ENCODE data around the gene METTL15.
"Not testable (repeated sequence)": the region's sequence is repeated elsewhere in the genome, so short reads cannot be mapped to it uniquely, and the experiment has no call there.

METTL15 gene

DNA sequence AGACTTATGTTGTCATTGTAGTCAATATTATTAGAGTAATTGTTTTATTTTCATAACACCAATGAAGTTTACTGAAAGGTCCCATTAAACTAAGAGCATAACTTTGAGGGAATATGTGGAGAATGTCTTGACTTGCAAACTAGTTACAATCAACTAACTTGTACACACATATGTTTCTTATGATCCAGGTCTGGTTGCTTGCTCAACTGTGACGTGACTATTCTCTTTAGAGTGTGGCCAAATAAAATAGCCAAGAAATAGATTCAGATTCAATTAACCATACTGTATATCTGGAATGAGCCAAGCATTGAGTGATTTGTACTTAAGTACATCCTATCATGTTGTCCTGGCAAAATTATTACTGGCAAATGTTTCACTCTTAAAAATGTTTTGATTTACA, 101.7 kb downstream of the METTL15 start:
- DNase-seq (ENCODE audit: low read depth) = no peak

- DNase-seq (ENCODE audit: low read depth) = not testable (repeated sequence)
Observed at GRCh38 chr11:28222063-28222462, 113.9 kb downstream of the METTL15 start.

GRCh38 chr11:28223577-28223976, 115.4 kb downstream of the METTL15 start:
- DNase-seq (ENCODE audit: low read depth) = no peak

- no peak for DNase-seq (ENCODE audit: low read depth)
Observed at GRCh38 chr11:28223994-28224393, 115.8 kb downstream of the METTL15 start.

GRCh38 chr11:28227460-28227859, 119.3 kb downstream of the METTL15 start:
- no peak for DNase-seq (ENCODE audit: low read depth)

DNA sequence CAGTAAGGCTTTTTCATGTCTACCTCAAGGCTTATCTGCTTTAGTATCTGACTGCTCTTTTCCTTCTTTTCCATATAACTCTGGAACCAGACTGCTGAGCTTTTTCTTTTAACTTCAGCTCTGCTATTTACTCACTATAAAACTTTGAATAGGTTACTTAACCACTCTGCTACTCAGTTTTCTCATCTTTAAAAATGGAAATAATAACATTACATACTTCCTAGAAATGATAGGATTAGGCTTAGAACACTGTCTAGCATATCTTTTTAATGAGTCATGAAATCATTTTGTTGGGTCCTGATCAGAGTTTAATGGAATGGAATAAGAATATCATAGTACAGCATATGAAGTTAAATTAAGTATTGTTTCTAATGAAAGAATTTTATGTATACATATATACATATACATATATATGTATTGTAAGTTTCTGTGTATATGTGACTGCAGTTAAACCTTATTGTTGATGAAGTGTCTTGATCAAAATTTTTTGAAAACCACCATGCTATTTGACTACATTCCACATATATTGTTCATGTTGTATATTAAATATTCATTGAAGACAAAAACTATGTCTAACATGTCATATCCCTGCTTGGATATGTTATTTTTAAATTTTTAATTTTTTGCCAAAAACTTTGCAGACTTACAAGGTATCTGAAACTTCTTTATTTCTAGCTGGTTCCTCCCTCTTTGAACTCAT, 120.2 kb downstream of the METTL15 start:
- no peak for DNase-seq (ENCODE audit: low read depth)

DNA sequence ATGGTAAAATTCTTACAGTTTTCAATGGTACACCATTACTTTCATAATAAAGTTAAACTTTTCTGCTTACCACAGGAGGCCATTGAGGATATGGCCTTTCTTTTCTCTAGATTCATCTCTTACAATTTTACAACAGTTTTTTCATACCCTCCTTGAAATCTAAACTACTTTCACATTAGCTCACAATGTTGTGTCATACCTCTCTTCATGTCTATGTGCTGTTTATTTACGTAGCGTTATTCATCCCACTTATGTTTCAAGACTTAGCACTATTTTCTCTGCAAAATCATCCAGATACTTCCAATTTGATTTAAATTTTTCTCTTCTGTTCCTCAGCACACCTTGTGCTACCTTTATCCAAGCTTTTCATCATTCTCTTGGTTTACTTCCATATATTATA, 123.3 kb downstream of the METTL15 start:
- no peak for DNase-seq (ENCODE audit: low read depth)

DNA sequence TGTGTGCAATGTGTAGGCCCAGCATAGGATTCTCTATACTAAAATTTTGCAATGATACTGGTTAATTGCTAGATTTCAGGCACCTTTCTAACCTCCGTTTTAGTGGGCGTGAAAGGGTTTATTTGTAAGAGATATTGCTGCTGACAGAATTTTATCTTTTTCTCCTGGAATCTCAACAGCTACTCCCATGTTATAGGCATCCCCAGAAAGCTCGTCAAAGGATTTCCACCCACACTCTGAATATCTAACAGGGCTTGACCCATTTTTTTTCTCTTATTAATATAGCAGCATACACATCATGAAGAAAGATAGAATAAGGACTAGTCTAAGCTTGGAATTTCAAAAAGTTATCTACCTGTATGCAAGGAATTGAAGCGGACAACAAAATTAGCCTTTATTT, 124.5 kb downstream of the METTL15 start:
- no peak for DNase-seq (ENCODE audit: low read depth)

DNA sequence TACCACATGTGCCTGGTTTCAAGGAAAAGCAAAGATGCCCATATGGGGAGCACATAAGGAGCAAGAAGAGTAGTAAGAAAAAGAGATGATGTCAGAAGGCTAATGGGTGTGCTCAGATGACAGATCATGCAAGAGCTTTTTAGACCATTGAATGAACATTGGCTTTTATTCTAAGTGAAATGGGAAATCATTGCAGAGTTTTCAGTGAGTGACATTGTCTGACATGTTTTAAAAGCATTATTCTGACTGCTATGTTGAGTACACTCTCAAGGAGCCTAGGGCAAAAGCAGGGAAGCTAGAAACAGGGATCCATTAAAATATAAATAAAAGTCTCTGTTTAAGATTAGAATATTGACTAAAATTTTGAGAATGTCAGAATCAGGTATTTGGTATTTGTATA, 133.6 kb downstream of the METTL15 start:
- DNase-seq (ENCODE audit: low read depth) = no peak

GRCh38 chr11:28242596-28242995, 134.4 kb downstream of the METTL15 start:
- no peak for DNase-seq (ENCODE audit: low read depth)

- no peak for DNase-seq (ENCODE audit: low read depth)
Observed at GRCh38 chr11:28243061-28243460, 134.9 kb downstream of the METTL15 start.

DNA sequence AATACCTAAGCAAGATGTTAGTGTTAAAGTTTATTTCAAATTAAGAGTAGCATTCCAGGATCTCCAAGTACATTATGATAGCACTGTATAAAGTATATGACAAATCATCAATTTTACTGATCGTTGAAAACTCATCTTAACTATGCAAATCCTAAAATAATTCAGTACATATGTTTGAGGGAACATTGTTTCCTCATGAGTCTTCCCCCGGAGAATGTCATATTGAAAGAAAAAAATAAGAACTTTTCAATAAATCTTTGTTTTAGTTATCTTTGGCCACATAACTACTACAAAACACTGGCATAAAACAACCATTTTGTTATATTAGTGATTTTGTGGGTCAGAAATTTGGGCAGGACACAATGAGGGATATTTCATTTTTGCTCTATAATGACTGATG, 135.4 kb downstream of the METTL15 start:
- no peak for DNase-seq (ENCODE audit: low read depth)

DNA sequence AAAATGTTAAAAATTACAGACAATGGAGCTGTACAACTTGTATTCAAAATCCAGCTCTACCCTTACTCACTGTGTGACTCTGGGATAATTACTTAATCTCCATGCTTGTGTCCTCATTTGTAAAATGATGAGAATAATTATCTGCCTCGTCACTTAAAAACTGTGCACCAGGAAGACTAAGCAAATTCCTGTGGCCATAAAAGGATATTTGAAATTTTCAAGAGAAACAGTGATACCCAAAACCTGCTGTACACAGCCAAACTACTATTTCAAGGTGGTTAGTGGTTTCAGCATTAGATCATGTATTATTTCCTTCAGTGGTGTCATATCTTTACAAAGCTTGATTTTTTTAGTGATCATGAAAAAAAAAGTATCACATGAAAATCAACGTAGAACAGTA, 136.9 kb downstream of the METTL15 start:
- no peak for DNase-seq (ENCODE audit: low read depth)

- DNase-seq (ENCODE audit: low read depth) = no peak
Observed at GRCh38 chr11:28250192-28250591, 142.0 kb downstream of the METTL15 start.

- no peak for DNase-seq (ENCODE audit: low read depth)
Observed at GRCh38 chr11:28251257-28251656, 143.1 kb downstream of the METTL15 start.

- no peak for DNase-seq (ENCODE audit: low read depth)
Observed at GRCh38 chr11:28257761-28258160, 149.6 kb downstream of the METTL15 start.

GRCh38 chr11:28259177-28259843, 151.1 kb downstream of the METTL15 start:
- DNase-seq (ENCODE audit: low read depth) = no peak

- no peak for DNase-seq (ENCODE audit: low read depth)
Observed at GRCh38 chr11:28268925-28269324, 160.7 kb downstream of the METTL15 start.

DNA sequence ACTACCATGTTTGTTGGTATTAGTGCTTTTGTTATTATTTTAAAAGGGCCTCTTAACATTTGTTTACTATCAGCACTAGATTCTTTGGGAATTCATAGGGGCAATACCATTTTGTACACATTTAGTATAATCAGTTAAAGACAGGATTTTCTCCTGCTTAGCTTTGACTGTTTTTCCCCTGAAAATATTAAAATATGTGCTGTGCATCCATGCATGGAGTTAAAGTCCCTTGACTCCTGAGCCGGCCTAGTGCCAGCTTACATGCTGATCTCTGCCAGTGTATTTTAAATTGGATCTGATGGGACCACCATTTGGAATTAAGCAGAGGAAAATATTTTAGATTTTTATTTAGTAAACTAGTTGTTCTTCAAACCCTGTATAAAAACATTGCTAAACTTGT, 161.4 kb downstream of the METTL15 start:
- no peak for DNase-seq (ENCODE audit: low read depth)

GRCh38 chr11:28272247-28272646, 164.1 kb downstream of the METTL15 start:
- DNase-seq (ENCODE audit: low read depth) = not testable (repeated sequence)

DNA sequence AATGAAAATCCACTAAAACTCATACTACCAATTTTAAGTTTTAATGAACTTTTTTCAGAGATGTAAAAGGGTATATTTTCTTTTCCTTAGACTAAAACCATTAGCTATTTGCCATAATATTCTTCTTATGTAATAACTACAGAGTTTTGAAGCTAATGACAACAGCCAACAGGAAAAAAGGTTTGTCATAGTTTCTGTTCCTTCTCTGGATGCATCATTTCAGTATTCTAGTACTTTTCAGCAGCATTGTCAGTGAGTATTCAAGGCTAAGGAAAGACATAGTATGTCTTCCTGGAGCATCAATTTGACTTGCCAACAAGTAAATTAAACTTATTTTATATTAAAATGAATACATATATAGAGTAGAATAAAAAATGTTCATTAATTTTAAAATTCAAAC, 166.0 kb downstream of the METTL15 start:
- no peak for DNase-seq (ENCODE audit: low read depth)

- no peak for DNase-seq (ENCODE audit: low read depth)
Observed at GRCh38 chr11:28284196-28284595, 176.0 kb downstream of the METTL15 start.

GRCh38 chr11:28289444-28289843, 181.3 kb downstream of the METTL15 start:
- no peak for DNase-seq (ENCODE audit: low read depth)

DNA sequence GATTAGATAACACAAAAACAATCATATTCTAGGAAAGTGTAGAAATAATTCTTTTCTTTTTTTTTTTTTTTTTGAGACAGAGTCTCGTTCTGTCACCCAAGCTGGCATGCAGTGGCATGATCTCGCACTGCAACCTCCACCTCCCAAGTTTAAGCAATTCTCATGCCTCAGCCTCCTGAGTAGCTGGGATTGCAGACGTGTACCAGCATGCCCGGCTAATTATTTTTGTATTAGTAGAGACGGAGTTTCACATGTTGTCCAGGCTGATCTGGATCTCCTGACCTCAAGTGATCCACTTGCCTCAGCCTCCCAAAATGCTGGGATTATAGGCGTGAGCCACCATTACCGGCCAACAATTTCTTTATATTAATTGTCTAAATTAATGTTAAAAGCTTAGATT, 182.8 kb downstream of the METTL15 start:
- DNase-seq (ENCODE audit: low read depth) = not testable (repeated sequence)
